Neural crest cell (in vitro differentiated cells): ENCODE data around the gene PPBP. TPM values are rescaled to one million over a fixed set of nuclear protein-coding genes. Genes with fewer than 3 reads are reported as not detected.
"Not testable (repeated sequence)": the region's sequence is repeated elsewhere in the genome, so short reads cannot be mapped to it uniquely, and the experiment has no call there.

Experiments
- DNase-seq: peaks from one replicate; pipeline ENCODE4 v3.0.0; 2021; ENCODE audit warnings: low read depth, mixed read lengths, low spot score
- H3K27ac Mint-ChIP-seq: one replicate; pipeline ENCODE4 v1.8.0; 2021; ENCODE audit warnings: mild to moderate bottlenecking, mixed read lengths; ENCODE audit not compliant: unreplicated experiment
- H3K27me3 Mint-ChIP-seq: 2 replicates; pipeline ENCODE4 v1.8.0; 2021; ENCODE audit warnings: low read depth, mild to moderate bottlenecking, mixed read lengths
- H3K36me3 Mint-ChIP-seq: 2 replicates; pipeline ENCODE4 v1.8.0; 2021; ENCODE audit warnings: low read depth, mild to moderate bottlenecking, mixed read lengths
- H3K4me1 Mint-ChIP-seq: 2 replicates; pipeline ENCODE4 v1.8.0; 2021; ENCODE audit warnings: mixed read lengths
- H3K4me3 Mint-ChIP-seq: one replicate; pipeline ENCODE4 v1.8.0; 2021; ENCODE audit warnings: mild to moderate bottlenecking, mixed read lengths
- H3K9me3 Mint-ChIP-seq: 2 replicates; pipeline ENCODE4 v1.8.0; 2021; ENCODE audit warnings: mixed read lengths
- CTCF ChIP-seq: fragments of 200-600 bp; sonication (generic); conservative IDR thresholded peaks from 2 replicates; pipeline ENCODE4 v1.5.0; 2021; ENCODE audit warnings: antibody characterized with exemption, mild to moderate bottlenecking
- total RNA-seq: library from RNA; stranded (reverse); gene quantifications from 2 replicates; pipeline ENCODE4 v1.2.1, GENCODE V29; 2021

PPBP gene
- total RNA-seq, 1 donor from 2014 or later, result not detected

DNA sequence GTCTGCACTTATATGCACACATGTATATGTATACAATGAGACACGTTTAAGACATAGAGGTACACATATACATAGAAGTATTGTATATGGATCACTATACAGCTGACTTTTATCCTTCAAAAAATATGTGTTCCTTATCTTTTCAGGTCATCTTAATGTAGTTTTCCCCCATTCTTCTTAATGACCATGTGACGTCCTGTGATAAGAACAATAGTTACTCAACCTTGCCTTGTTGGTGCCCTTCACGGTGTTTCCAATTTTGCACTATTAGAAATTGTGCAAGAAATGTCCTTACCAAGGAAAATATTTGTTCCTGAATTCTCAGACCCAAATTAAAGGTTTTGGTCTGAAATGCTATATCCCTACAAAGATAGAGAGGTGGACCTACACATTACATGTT, 1.0 kb upstream of the PPBP start:
- H3K4me1 Mint-ChIP-seq, result no peaks in the 10 kb centered on the region
- H3K36me3 Mint-ChIP-seq, result no peaks in the 10 kb centered on the region
- H3K4me3 Mint-ChIP-seq, result no peak overlapping the region
- H3K27me3 Mint-ChIP-seq, result peaks cover 9% of the 10 kb centered on the region
- no peak for TF ChIP-seq CTCF
- DNase-seq, result no peak
- no peaks in the 10 kb centered on the region for H3K9me3 Mint-ChIP-seq
- H3K27ac Mint-ChIP-seq, result no peak overlapping the region

- Mint-ChIP-seq H3K27ac (no peak overlapping the region), H3K4me3 (no peak overlapping the region), H3K4me1 (peaks cover 7% of the 10 kb centered on the region), H3K9me3 (no peaks in the 10 kb centered on the region), H3K36me3 (no peaks in the 10 kb centered on the region), H3K27me3 (peaks cover 30% of the 10 kb centered on the region)
- TF ChIP-seq CTCF, result no peak
- DNase-seq, result no peak
Measured at GRCh38 chr4:73985528-73985852, 2.5 kb downstream of the PPBP start.

DNA sequence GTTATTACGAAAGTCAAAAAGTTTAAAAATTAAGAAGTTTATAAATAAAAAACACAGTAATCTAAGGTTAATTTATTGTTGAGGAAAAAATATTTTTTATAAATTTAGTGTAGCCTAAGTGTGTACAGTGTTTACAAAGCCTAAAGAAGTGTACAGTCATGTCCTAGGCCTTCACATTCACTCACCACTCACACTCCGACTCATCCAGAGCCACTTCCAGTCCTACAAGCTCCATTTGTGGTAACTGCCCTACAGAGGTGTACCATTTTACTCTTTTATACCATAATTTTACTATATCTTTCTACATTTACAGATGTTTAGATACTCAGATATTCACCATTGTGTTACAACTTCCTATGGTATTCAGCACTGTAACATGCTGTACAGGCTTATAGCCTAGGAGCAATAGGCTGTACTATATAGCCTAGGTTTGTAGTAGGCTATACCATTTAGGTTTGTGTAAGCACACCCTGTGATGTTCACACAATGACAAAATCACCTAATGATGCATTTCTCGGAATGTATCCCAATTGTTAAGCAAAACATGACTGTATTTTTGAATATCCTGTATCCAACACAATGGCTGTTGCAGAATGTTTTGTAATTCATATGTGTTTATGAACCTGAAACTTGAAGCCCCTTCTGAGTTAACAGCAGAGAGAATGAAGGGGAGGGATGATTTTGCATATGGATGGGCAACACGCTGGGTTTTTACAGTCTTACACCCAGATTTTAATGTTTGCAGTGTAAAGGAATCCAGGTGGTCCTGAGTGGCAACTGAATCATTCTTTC, 3.1 kb downstream of the PPBP start:
- Mint-ChIP-seq H3K27ac (no peak overlapping the region), H3K36me3 (no peaks in the 10 kb centered on the region), H3K9me3 (no peaks in the 10 kb centered on the region), H3K27me3 (peaks cover 32% of the 10 kb centered on the region), H3K4me1 (peaks cover 11% of the 10 kb centered on the region), H3K4me3 (no peak overlapping the region)
- no peak for DNase-seq
- no peak for TF ChIP-seq CTCF

DNA sequence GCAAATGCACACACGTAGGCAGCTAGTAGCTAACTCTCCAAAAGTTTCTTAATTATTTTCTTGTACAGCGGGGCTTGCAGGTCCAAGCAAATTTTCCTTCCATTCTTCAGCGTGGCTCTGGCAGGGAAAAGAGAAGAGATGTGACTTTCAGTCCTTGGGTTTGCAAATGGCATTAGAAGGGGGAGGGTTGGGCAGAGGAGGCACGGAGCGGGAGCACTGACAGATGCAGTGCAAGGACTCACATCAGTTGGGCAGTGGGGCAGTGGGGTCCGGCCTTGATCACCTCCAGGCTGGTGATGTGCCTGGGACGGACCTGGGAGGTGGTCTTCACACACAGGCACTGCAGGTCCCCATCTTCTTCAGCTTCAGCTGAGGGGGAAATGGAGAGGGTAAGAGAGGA, 6.8 kb downstream of the PPBP start:
- peaks cover 19% of the 10 kb centered on the region for H3K4me1 Mint-ChIP-seq
- peaks cover 25% of the 10 kb centered on the region for H3K27me3 Mint-ChIP-seq
- not testable (repeated sequence) for H3K9me3 Mint-ChIP-seq, DNase-seq, H3K4me3 Mint-ChIP-seq, H3K27ac Mint-ChIP-seq, H3K36me3 Mint-ChIP-seq

DNA sequence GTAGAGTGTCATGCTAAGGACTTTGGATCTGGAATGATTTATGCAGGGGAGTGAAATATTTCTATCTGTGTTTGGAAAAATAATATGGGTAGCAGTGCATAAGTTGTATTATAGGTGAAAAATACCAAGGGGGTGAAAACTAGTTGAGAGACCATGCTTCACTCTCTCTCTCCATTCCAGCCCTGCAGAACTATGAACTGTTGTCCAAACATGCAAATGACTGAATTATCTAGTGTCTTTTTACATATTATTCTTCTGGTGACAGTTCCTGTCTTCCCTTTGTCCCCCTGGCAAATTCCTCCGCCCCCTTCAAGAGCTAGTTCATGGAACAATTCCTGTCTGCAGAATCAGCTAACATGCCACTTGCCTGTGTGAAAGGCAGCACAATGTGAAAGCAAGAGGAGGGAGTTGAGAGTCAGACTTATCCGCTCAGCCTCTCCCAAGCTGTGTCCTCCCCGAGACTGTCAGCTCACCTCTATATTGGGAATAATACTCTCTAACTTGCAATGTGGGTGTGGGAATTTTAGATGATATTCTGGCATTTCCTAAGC, 8.5 kb downstream of the PPBP start:
- Mint-ChIP-seq H3K27me3 (peaks cover 25% of the 10 kb centered on the region), H3K4me1 (peaks cover 19% of the 10 kb centered on the region)

More for the DNA sequence above, 8.5 kb downstream of the PPBP start:
- Mint-ChIP-seq H3K4me3 (no peak overlapping the region), H3K27ac (no peak overlapping the region), H3K36me3 (peaks cover 3% of the 10 kb centered on the region), H3K9me3 (peaks cover 4% of the 10 kb centered on the region)
- DNase-seq, result no peak
- TF ChIP-seq CTCF, result no peak
